Measurements from ENCODE around the gene USP24.
A peak's percentile ranks its signal among the peaks of the same experiment; 100 is the strongest.

Gene USP24

DNA sequence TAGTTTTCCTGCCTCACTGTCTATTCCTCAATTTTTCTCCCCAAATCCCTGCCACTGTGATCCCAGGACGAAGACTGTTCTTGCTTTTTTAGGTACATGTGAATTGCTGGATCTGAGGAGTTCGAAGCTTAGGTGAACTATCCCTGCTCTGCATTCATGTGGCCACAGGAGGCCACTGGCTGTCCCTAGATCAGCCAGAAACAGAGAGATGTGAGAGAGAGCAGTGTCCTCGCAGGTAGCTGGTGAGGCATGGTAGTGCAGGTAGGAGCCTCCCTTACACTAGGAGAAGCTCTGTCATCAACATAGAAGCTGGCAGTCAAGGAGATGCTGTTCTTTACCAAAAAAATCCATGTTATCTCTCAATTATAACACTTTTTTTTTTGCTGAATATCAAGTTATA is 71.5 kb downstream of the USP24 start:
- Histone ChIP-seq H3K79me2 (ENCODE audit: insufficient read depth, low read length) (no peaks in the 10 kb centered on the region), H3K9ac (ENCODE audit: low read depth, low read length, poor library complexity, severe bottlenecking) (no peak overlapping the region), H3K36me3 (ENCODE audit: insufficient read depth, low read length) (peaks cover 86% of the 10 kb centered on the region), H3K4me3 (ENCODE audit: low read length, poor library complexity, severe bottlenecking) (no peak overlapping the region), H3K9me3 (ENCODE audit: insufficient read depth, low read depth, low read length) (no peaks in the 10 kb centered on the region), H3F3A (ENCODE audit: low read depth) (peaks cover 5% of the 10 kb centered on the region), H4K20me1 (ENCODE audit: insufficient read depth, low read length, poor library complexity, severe bottlenecking) (peaks cover 14% of the 10 kb centered on the region), H3K4me2 (ENCODE audit: low read depth, low read length, poor library complexity, severe bottlenecking) (no peak overlapping the region), H3K27me3 (ENCODE audit: insufficient read depth, low read length, poor library complexity, severe bottlenecking) (no peaks in the 10 kb centered on the region), H3K9me2 (replicated peaks; ENCODE audit: low read depth, low read length) (no peaks in the 10 kb centered on the region), H2AFZ (ENCODE audit: low read length) (no peak overlapping the region), H3K4me1 (ENCODE audit: insufficient read depth, low read length, poor library complexity, severe bottlenecking) (peaks cover 10% of the 10 kb centered on the region)
- TF ChIP-seq, protein P1, sequence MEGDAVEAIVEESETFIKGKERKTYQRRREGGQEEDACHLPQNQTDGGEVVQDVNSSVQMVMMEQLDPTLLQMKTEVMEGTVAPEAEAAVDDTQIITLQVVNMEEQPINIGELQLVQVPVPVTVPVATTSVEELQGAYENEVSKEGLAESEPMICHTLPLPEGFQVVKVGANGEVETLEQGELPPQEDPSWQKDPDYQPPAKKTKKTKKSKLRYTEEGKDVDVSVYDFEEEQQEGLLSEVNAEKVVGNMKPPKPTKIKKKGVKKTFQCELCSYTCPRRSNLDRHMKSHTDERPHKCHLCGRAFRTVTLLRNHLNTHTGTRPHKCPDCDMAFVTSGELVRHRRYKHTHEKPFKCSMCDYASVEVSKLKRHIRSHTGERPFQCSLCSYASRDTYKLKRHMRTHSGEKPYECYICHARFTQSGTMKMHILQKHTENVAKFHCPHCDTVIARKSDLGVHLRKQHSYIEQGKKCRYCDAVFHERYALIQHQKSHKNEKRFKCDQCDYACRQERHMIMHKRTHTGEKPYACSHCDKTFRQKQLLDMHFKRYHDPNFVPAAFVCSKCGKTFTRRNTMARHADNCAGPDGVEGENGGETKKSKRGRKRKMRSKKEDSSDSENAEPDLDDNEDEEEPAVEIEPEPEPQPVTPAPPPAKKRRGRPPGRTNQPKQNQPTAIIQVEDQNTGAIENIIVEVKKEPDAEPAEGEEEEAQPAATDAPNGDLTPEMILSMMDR (conservative IDR thresholded peaks at IDR 0.05; ENCODE audit: low read length), result no peak; the same call in 1 of the 2 replicates
- TF ChIP-seq EZH2phosphoT487 (IDR thresholded peaks at IDR 0.05; ENCODE audit: borderline replicate concordance), result no peak

- Histone ChIP-seq H2AFZ (ENCODE audit: low read length) (no peak overlapping the region), H3K36me3 (ENCODE audit: insufficient read depth, low read length) (peaks cover 89% of the 10 kb centered on the region), H4K20me1 (ENCODE audit: insufficient read depth, low read length, poor library complexity, severe bottlenecking) (peaks cover 10% of the 10 kb centered on the region), H3K9me3 (ENCODE audit: insufficient read depth, low read depth, low read length) (no peaks in the 10 kb centered on the region), H3K4me2 (ENCODE audit: low read depth, low read length, poor library complexity, severe bottlenecking) (no peak overlapping the region), H3K9ac (ENCODE audit: low read depth, low read length, poor library complexity, severe bottlenecking) (no peak overlapping the region), H3K27me3 (ENCODE audit: insufficient read depth, low read length, poor library complexity, severe bottlenecking) (no peaks in the 10 kb centered on the region), H3F3A (ENCODE audit: low read depth) (peaks cover 5% of the 10 kb centered on the region), H3K4me1 (ENCODE audit: insufficient read depth, low read length, poor library complexity, severe bottlenecking) (peaks cover 12% of the 10 kb centered on the region), H3K79me2 (ENCODE audit: insufficient read depth, low read length) (no peaks in the 10 kb centered on the region), H3K4me3 (ENCODE audit: low read length, poor library complexity, severe bottlenecking) (no peak overlapping the region), H3K9me2 (replicated peaks; ENCODE audit: low read depth, low read length) (no peaks in the 10 kb centered on the region)
- no peak for TF ChIP-seq EZH2phosphoT487 (IDR thresholded peaks at IDR 0.05; ENCODE audit: borderline replicate concordance)
- TF ChIP-seq, protein P1 (conservative IDR thresholded peaks at IDR 0.05; ENCODE audit: low read length), result no peak
These were observed 73.8 kb downstream of the USP24 start for GRCh38 chr1:55141295-55141893.

DNA sequence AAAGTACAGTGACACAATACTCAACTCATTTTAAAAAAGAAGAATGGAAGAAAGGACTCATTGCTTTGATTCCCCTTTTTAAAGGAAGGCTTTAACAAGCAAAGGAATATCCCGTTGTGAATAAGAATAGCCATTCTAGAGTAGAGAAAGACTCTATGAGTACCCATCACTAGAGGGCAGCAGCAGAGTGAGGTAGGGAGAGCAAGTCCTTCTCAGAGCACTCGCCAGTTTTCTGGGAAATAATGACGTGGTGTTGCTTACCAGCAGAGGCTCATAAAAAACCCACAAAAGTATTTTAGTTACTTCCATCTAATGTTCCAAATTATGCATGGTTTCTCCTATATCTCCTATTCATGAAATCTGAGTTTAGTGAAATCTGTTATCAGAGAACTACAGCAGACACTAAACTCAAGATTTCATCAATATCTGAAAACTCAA is 74.6 kb downstream of the USP24 start:
- TF ChIP-seq, protein P1 (conservative IDR thresholded peaks at IDR 0.05; ENCODE audit: low read length), result peak; percentile 93
- TF ChIP-seq EZH2phosphoT487 (IDR thresholded peaks at IDR 0.05; ENCODE audit: borderline replicate concordance), result no peak
- no peak overlapping the region for H3K9ac ChIP-seq (ENCODE audit: low read depth, low read length, poor library complexity, severe bottlenecking)
- H3K79me2 ChIP-seq (ENCODE audit: insufficient read depth, low read length), result no peaks in the 10 kb centered on the region
- H3K4me2 ChIP-seq (ENCODE audit: low read depth, low read length, poor library complexity, severe bottlenecking), result no peak overlapping the region
- peaks cover 5% of the 10 kb centered on the region for H3F3A ChIP-seq (ENCODE audit: low read depth)
- no peak overlapping the region for H3K4me3 ChIP-seq (ENCODE audit: low read length, poor library complexity, severe bottlenecking)
- no peaks in the 10 kb centered on the region for H3K9me3 ChIP-seq (ENCODE audit: insufficient read depth, low read depth, low read length)
- H3K27me3 ChIP-seq (ENCODE audit: insufficient read depth, low read length, poor library complexity, severe bottlenecking), result no peaks in the 10 kb centered on the region
- no peak overlapping the region for H2AFZ ChIP-seq (ENCODE audit: low read length)
- no peaks in the 10 kb centered on the region for H3K9me2 ChIP-seq (replicated peaks; ENCODE audit: low read depth, low read length)
- peaks cover 10% of the 10 kb centered on the region for H4K20me1 ChIP-seq (ENCODE audit: insufficient read depth, low read length, poor library complexity, severe bottlenecking)
- H3K4me1 ChIP-seq (ENCODE audit: insufficient read depth, low read length, poor library complexity, severe bottlenecking), result peaks cover 12% of the 10 kb centered on the region
- H3K36me3 ChIP-seq (ENCODE audit: insufficient read depth, low read length), result peaks cover 89% of the 10 kb centered on the region
